Neural progenitor cell (in vitro differentiated cells): ENCODE measurements around the gene ZNF319. TPM values are rescaled to one million over a fixed set of nuclear protein-coding genes. Genes with fewer than 3 reads are reported as not detected.

Source experiments
- DNase-seq: peaks from one replicate; pipeline ENCODE4 v3.0.0-alpha.2; 2016; ENCODE audit warnings: low spot score
- H2AFZ ChIP-seq: fragments of 200-600 bp; sonication (generic); replicated peaks from 2 replicates; pipeline ENCODE4 v1.6.1; 2016; ENCODE audit warnings: antibody characterized with exemption
- H3F3A ChIP-seq: fragments of 200-600 bp; sonication (generic); 2 replicates; pipeline ENCODE4 v1.6.1; 2016; ENCODE audit warnings: antibody characterized with exemption, low read depth
- H3K27ac ChIP-seq: fragments of 200-600 bp; sonication (generic); 2 replicates; pipeline ENCODE4 v1.5.1; 2016; ENCODE audit warnings: mild to moderate bottlenecking
- H3K27me3 ChIP-seq: fragments of 200-600 bp; sonication (generic); 2 replicates; pipeline ENCODE4 v1.6.1; 2016; ENCODE audit warnings: mild to moderate bottlenecking, moderate library complexity
- H3K36me3 ChIP-seq: fragments of 200-600 bp; sonication (generic); 2 replicates; pipeline ENCODE4 v1.5.1; 2016
- H3K4me1 ChIP-seq: fragments of 200-600 bp; sonication (generic); 2 replicates; pipeline ENCODE4 v1.6.1; 2016; ENCODE audit warnings: mixed run types
- H3K4me2 ChIP-seq: fragments of 200-600 bp; sonication (generic); 2 replicates; pipeline ENCODE4 v1.6.1; 2016
- H3K4me3 ChIP-seq: fragments of 200-600 bp; sonication (generic); 2 replicates; pipeline ENCODE4 v1.5.1; 2016
- H3K79me2 ChIP-seq: fragments of 200-600 bp; sonication (generic); 2 replicates; pipeline ENCODE4 v1.6.1; 2016; ENCODE audit warnings: low read depth
- H3K9ac ChIP-seq: fragments of 200-600 bp; sonication (generic); 2 replicates; pipeline ENCODE4 v1.6.1; 2016
- H3K9me3 ChIP-seq: fragments of 200-600 bp; sonication (generic); 2 replicates; pipeline ENCODE4 v1.5.1; 2016; ENCODE audit warnings: low read depth
- H4K20me1 ChIP-seq: fragments of 200-600 bp; sonication (generic); 2 replicates; pipeline ENCODE4 v1.6.1; 2016; ENCODE audit warnings: low read depth
- H3K27ac Mint-ChIP-seq: 3 replicates; pipeline ENCODE4 v1.8.0; 2021; ENCODE audit warnings: mixed read lengths
- H3K27me3 Mint-ChIP-seq: 2 replicates; pipeline ENCODE4 v1.8.0; 2022; ENCODE audit warnings: low read depth, mild to moderate bottlenecking, inconsistent platforms, moderate library complexity, mixed read lengths; ENCODE audit not compliant: insufficient read depth
- H3K36me3 Mint-ChIP-seq: 3 replicates; pipeline ENCODE4 v1.8.0; 2021; ENCODE audit warnings: mixed read lengths
- H3K4me1 Mint-ChIP-seq: 3 replicates; pipeline ENCODE4 v1.8.0; 2021; ENCODE audit warnings: mixed read lengths
- H3K4me3 Mint-ChIP-seq: 3 replicates; pipeline ENCODE4 v1.8.0; 2021; ENCODE audit warnings: mild to moderate bottlenecking, moderate library complexity, mixed read lengths
- H3K9me3 Mint-ChIP-seq: 3 replicates; pipeline ENCODE4 v1.8.0; 2020; ENCODE audit warnings: mixed read lengths
- EZH2 ChIP-seq: fragments of 200-600 bp; sonication (generic); IDR thresholded peaks from 2 replicates; pipeline ENCODE4 v1.6.1; 2017; ENCODE audit warnings: antibody characterized with exemption, mild to moderate bottlenecking, moderate library complexity
- EZH2phosphoT487 ChIP-seq: fragments of 200-600 bp; sonication (generic); IDR thresholded peaks from 2 replicates; pipeline ENCODE4 v1.6.1; 2017; ENCODE audit warnings: antibody characterized with exemption
- total RNA-seq: library from RNA; depleted of rRNA; stranded (reverse); fragments of >200 nt; gene quantifications from 2 replicates; pipeline ENCODE4 v1.2.3, GENCODE V29; 2015; ENCODE audit warnings: low replicate concordance
- TF ChIP-seq, protein P1 (sequence below): fragments of 200-600 bp; sonication (generic); IDR thresholded peaks from 2 replicates; pipeline ENCODE4 v1.5.1; 2017; ENCODE audit warnings: antibody characterized with exemption, mild to moderate bottlenecking

The ZNF319 gene
- total RNA-seq, 1 donor from 2014 or later = 1.4 TPM

- H3K4me3 ChIP-seq = no peak overlapping the region
- no peaks in the 10 kb centered on the region for H4K20me1 ChIP-seq
- no peaks in the 10 kb centered on the region for H3K79me2 ChIP-seq
- H3K4me3 Mint-ChIP-seq = no peak overlapping the region
- no peak overlapping the region for H2AFZ ChIP-seq
- no peaks in the 10 kb centered on the region for H3K27me3 ChIP-seq
- no peak overlapping the region for H3K27ac Mint-ChIP-seq
- no peaks in the 10 kb centered on the region for H3K9me3 Mint-ChIP-seq
- TF ChIP-seq EZH2phosphoT487 (no peak), EZH2 (no peak)
- TF ChIP-seq, protein P1, sequence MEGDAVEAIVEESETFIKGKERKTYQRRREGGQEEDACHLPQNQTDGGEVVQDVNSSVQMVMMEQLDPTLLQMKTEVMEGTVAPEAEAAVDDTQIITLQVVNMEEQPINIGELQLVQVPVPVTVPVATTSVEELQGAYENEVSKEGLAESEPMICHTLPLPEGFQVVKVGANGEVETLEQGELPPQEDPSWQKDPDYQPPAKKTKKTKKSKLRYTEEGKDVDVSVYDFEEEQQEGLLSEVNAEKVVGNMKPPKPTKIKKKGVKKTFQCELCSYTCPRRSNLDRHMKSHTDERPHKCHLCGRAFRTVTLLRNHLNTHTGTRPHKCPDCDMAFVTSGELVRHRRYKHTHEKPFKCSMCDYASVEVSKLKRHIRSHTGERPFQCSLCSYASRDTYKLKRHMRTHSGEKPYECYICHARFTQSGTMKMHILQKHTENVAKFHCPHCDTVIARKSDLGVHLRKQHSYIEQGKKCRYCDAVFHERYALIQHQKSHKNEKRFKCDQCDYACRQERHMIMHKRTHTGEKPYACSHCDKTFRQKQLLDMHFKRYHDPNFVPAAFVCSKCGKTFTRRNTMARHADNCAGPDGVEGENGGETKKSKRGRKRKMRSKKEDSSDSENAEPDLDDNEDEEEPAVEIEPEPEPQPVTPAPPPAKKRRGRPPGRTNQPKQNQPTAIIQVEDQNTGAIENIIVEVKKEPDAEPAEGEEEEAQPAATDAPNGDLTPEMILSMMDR = no peak
- no peaks in the 10 kb centered on the region for H3K36me3 ChIP-seq
- peaks cover 2% of the 10 kb centered on the region for H3K27me3 Mint-ChIP-seq
- H3K4me1 Mint-ChIP-seq = peaks cover 4% of the 10 kb centered on the region
- H3K36me3 Mint-ChIP-seq = peaks cover 10% of the 10 kb centered on the region
- no peak overlapping the region for H3K4me2 ChIP-seq
- H3K27ac ChIP-seq = no peak overlapping the region
- no peak overlapping the region for H3K9ac ChIP-seq
- no peak for DNase-seq
- H3K4me1 ChIP-seq = peaks cover 24% of the 10 kb centered on the region
- H3K9me3 ChIP-seq = no peaks in the 10 kb centered on the region
- H3F3A ChIP-seq = peaks cover 9% of the 10 kb centered on the region
Observed at GRCh38 chr16:58013201-58013956, 12.9 kb upstream of the ZNF319 start.

GRCh38 chr16:58012481-58012880 is 12.0 kb upstream of the ZNF319 start:
- Histone ChIP-seq H3K4me3 (peak overlapping the region; percentile 18), H4K20me1 (no peaks in the 10 kb centered on the region), H3K27me3 (no peaks in the 10 kb centered on the region), H3K9me3 (no peaks in the 10 kb centered on the region), H3K4me1 (peaks cover 24% of the 10 kb centered on the region), H3F3A (peaks cover 9% of the 10 kb centered on the region), H3K36me3 (no peaks in the 10 kb centered on the region), H3K27ac (peak overlapping the region; percentile 11), H2AFZ (peak overlapping the region; percentile 63), H3K9ac (no peak overlapping the region), H3K4me2 (peak overlapping the region; percentile 61), H3K79me2 (no peaks in the 10 kb centered on the region)
- Mint-ChIP-seq H3K4me3 (no peak overlapping the region), H3K9me3 (no peaks in the 10 kb centered on the region), H3K36me3 (peaks cover 10% of the 10 kb centered on the region), H3K4me1 (peaks cover 4% of the 10 kb centered on the region), H3K27ac (no peak overlapping the region), H3K27me3 (peaks cover 2% of the 10 kb centered on the region)
- TF ChIP-seq EZH2phosphoT487 (no peak), EZH2 (no peak)
- TF ChIP-seq, protein P1 = no peak
- peak; percentile 52 for DNase-seq

- DNase-seq = no peak
- Mint-ChIP-seq H3K4me3 (no peak overlapping the region), H3K4me1 (peaks cover 4% of the 10 kb centered on the region), H3K27me3 (peaks cover 2% of the 10 kb centered on the region), H3K27ac (no peak overlapping the region), H3K36me3 (peaks cover 16% of the 10 kb centered on the region), H3K9me3 (peaks cover 4% of the 10 kb centered on the region)
- no peak overlapping the region for H3K9ac ChIP-seq
- no peak overlapping the region for H3K4me3 ChIP-seq
- H3K9me3 ChIP-seq = no peaks in the 10 kb centered on the region
- H3F3A ChIP-seq = peaks cover 9% of the 10 kb centered on the region
- TF ChIP-seq EZH2phosphoT487 (no peak), EZH2 (no peak)
- TF ChIP-seq, protein P1 = no peak
- no peak overlapping the region for H3K4me2 ChIP-seq
- peaks cover 24% of the 10 kb centered on the region for H3K4me1 ChIP-seq
- H4K20me1 ChIP-seq = no peaks in the 10 kb centered on the region
- H3K27ac ChIP-seq = no peak overlapping the region
- H3K36me3 ChIP-seq = no peaks in the 10 kb centered on the region
- H3K79me2 ChIP-seq = no peaks in the 10 kb centered on the region
- no peak overlapping the region for H2AFZ ChIP-seq
- no peaks in the 10 kb centered on the region for H3K27me3 ChIP-seq
Observed at GRCh38 chr16:58011652-58012051, 11.2 kb upstream of the ZNF319 start.
